ENCODE results near the gene AXIN1. TPM values are rescaled to one million over a fixed set of nuclear protein-coding genes. Genes with fewer than 3 reads are reported as not detected.

AXIN1 gene
- total and polyA plus RNA-seq, 9 of the 15 experiments (the other 6 are each of a cell fraction or from before 2014, with no cell fraction given): 0.42 to 58.0 (median 25.9) TPM

GRCh38 chr16:353404-354290, 1.1 kb upstream of the AXIN1 start (continued):
- TF ChIP-seq E2F6 (IDR thresholded peaks at IDR 0.05; ENCODE audit: borderline replicate concordance in 1 of 2, extremely low read depth in 1 of 2, insufficient read depth in 1 of 2, insufficient read length in 1 of 2, low read depth in 1 of 2, low read length in 1 of 2, poor library complexity in 1 of 2, severe bottlenecking in 1 of 2) (peak in 1 of 2 experiments; percentile 24), USF1 (CRISPR knock-in tag; IDR thresholded peaks at IDR 0.05) (0 out of 2 replicates have a peak, but pooled peaks have one; percentile 15), ZNF134 (CRISPR knock-in tag; conservative IDR thresholded peaks at IDR 0.05) (no peak), ZNF212 (CRISPR knock-in tag; IDR thresholded peaks at IDR 0.05) (no peak), MAFF (IDR thresholded peaks at IDR 0.05; ENCODE audit: low read length) (no peak), ATF2 (CRISPR knock-in tag; IDR thresholded peaks at IDR 0.05) (no peak), CTBP1 (IDR thresholded peaks at IDR 0.05; ENCODE audit: borderline replicate concordance) (0 out of 2 replicates have a peak, but pooled peaks have one; percentile 2), L3MBTL2 (IDR thresholded peaks at IDR 0.05) (no peak), E2F4 (CRISPR knock-in tag; IDR thresholded peaks at IDR 0.05; ENCODE audit: low read depth) (no peak), NFXL1 (CRISPR knock-in tag; IDR thresholded peaks at IDR 0.05) (no peak), ZFP36 (IDR thresholded peaks at IDR 0.05; ENCODE audit: low read depth, low read length, partially characterized antibody) (no peak), SETDB1 (IDR thresholded peaks at IDR 0.05; ENCODE audit: low read length) (no peak), PHTF2 (CRISPR knock-in tag; IDR thresholded peaks at IDR 0.05) (no peak), OTX1 (CRISPR knock-in tag; IDR thresholded peaks at IDR 0.05) (no peak), FOXA3 (CRISPR knock-in tag; conservative IDR thresholded peaks at IDR 0.05 in 1 of 2, IDR thresholded peaks at IDR 0.05 in 1 of 2) (0 out of 4 replicates have a peak, but pooled peaks of 1 of the 2 experiments have one; percentile 6), ATF1 (CRISPR knock-in tag; IDR thresholded peaks at IDR 0.05) (no peak), ATF1 (tag; IDR thresholded peaks at IDR 0.05) (0 out of 2 replicates have a peak, but pooled peaks have one; percentile 8), RFX1 (IDR thresholded peaks at IDR 0.05) (no peak), TOE1 (IDR thresholded peaks at IDR 0.05; ENCODE audit: borderline replicate concordance) (no peak), TOE1 (CRISPR knock-in tag; IDR thresholded peaks at IDR 0.05; ENCODE audit: borderline replicate concordance, low read depth) (no peak), NRF1 (conservative IDR thresholded peaks at IDR 0.05 in 1 of 2, IDR thresholded peaks at IDR 0.05 in 1 of 2) (0 out of 4 replicates have a peak, but pooled peaks of 1 of the 2 experiments have one; percentile 2), ZNF707 (CRISPR knock-in tag; conservative IDR thresholded peaks at IDR 0.05) (no peak), ZBTB9 (CRISPR knock-in tag; IDR thresholded peaks at IDR 0.05) (0 out of 2 replicates have a peak, but pooled peaks have one; percentile 20)

All from K562 (cell line).